GM10847 (cell line): Measurements from ENCODE around the gene ZAR1L.

Experiments
- POLR2A ChIP-seq: IDR thresholded peaks from 2 replicates; pipeline ENCODE4 v1.6.1; 2011; ENCODE audit not compliant: insufficient read length; ENCODE audit errors: extremely low read depth

Gene ZAR1L

DNA sequence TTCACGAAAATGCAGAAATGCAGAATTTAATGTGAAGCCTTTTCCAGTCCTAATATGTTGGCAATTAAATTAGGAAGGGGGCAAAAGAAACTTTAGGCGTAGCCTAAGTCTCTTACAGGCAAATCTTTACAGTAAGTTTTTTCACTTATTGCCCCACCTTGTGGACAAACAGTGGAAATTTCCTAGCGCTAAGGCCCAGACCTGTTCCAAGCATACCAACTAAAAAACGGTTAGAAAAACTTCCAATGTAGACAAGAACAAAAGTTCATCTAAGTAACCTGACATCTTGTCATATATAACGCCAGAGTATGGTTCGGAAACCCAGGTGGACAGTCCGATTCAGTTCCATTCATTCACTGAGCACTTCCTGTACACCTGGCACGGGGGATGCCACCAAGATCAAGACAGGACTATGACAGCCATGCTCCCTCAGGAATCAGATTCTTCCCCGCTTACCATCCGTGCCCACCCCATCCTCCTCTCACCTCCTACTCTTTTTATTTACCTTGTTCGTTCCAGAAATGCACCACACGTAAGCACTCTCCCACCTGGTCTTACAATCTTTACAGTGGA lies 4.9 kb downstream of the ZAR1L start:
- no peak for TF ChIP-seq POLR2A

DNA sequence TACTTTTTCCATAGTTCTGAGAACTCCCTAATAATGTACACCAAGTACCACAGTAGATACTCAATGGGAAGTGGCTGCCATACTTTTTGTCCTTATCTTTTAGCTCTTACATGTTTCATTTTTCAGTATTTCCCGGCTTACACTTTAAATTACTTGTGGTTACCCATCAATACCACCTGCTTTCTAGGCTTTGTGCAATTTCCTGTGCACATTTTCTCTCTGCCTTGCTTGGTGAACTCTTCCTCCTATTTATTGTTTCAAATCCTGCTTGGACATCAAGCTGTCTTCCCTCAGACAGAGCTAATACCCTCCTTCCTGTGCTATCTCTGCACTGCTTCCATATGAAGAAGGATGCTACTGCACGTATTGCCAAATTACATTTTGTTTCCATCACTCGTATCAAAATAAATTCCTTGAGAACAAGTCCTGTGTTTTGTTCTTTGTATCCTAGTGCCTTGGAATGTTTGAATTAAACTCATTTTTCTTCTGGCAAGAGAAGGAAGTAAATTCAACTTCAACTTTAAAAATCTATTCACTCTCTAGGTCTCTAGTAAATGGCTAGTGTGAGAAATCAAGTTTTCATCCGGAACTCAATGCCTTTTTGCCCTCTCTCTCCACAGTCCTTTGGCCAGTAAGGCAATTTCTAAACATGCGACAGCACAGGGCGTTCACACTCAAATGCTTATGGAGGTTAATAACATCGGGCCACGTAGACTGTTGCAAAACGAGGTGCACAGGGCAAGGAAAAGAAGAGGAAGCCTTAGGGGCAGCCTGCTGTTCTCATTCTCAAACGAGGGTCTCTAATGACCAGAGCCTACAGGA lies 5.6 kb downstream of the ZAR1L start:
- no peak for TF ChIP-seq POLR2A

DNA sequence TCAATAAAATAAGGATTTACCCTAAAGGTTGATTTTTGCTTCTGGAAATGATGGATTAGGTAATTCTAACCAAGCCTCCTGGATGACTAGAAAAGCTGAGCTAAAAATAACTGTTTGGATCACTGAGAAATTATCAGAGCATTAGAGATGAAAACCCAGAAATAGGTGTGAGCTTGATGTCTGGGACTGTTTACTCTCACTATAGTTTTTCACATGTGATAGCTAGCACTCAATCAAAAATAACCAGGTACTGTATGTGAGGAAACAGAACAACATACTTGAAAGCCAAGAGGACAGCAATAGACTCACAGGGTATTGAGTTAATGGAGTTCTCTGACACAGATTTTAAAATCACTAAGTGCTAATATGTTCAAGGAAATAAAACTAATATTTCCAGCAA lies 9.5 kb downstream of the ZAR1L start:
- TF ChIP-seq POLR2A, result no peak

DNA sequence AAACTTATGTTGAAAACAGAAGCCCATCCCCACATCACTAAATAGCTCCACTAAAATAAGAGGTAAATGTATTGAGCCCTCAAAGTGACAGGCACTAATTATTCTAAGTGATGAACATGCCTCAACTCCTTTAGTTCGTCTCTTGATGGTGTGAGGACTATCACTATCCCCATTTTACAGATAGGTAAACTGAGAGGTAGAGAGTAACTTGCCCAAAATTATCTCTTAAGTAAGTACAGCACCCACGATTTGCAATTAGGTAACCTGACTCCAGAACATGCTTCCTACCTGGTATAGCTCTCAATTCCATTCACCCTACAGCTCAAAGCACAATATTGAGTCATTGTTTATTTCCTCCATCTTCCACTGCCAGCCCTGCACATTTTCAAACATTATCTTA lies 12.7 kb downstream of the ZAR1L start:
- no peak for TF ChIP-seq POLR2A

DNA sequence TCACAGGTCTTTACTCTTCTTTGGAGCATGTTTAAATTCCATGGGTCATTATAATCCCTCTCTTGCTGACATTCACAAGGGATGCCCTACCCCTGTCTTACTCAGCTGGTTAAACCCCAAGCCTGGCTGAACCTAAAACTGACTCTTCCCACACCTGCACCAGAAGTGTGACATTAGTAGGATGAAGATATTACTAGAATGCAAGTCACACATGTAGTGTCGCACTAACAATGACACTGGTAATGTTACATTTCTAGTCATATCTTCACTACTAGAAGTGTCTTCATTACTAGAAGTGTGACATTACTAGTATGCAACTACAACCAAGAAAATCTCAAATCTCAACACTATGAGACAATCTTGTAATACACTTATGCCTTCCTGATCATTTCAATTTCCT lies 14.2 kb downstream of the ZAR1L start:
- no peak for TF ChIP-seq POLR2A

DNA sequence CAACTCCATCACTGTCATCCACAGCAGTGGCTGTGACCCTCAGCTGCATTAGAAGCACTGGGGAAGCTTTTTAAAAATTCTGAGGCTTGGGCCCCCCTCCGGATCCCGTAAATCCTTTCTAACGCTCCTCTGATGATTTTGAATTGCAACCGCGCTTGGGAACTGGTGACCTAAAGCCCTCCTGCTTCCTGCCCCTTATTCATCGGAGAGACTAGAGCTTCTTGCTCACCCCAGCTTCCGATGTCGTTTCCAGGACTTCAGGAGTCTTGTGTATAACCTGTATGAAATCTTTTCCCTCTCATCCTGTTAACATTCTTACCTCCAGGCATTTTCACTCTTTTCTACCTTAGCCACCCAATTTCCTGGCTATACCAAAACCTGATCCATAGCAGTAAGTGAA lies 14.8 kb downstream of the ZAR1L start:
- no peak for TF ChIP-seq POLR2A

DNA sequence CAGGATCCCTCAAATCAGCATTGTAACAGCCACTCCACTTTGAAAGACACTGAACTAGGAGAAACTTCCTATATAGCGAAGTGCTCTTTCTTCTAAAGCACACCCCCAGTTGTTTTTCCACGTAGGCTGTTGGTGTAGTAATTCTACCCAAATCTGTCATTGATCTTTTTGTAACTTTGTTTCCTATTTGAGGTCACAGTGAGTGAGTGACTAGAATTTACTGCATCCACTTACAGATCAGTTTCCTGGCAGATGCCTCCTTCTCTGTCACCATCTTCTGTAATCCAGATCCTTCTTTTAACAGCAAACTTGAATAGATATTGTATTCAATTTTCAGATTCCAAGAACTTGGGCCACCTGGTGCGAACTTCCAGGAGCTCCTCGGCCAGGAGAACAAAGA lies 15.3 kb downstream of the ZAR1L start:
- TF ChIP-seq POLR2A, result no peak

DNA sequence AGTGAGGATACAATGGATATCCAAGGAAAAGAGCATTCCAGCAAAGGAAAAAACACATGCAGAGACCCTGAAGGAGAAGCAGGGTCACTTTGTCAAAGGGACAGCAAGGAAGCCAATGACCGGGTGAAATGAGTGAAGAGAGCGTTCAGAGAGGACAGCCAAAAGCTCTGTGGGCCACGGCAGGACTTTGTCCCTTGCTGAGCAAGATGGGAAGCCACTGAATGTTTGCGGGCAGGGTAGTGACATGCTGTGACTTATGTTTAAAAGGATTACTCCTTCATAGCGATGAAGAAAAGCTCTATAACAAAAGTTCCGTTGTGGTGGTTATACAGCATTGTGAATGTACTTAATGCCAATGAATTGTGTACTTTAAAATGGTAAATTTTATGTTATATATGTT lies 16.5 kb downstream of the ZAR1L start:
- no peak for TF ChIP-seq POLR2A

DNA sequence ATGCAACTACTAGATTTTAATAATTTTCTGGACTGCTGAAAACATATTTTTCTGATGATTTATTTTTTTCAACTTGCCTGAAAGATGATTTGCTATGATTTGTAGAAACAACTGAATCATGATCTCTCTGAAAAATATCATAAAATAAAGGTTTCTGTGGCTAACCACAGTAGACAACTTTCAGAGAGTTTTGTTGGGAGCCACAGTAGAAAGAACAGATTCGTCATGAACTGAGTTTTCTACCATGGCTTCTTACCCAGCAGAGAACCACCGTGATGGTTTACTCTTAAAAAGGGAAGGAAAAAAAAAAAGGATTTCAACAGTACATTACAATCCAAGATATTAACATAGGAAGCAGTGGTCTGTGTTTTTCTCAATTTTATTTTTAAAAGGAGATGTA lies 18.0 kb downstream of the ZAR1L start:
- no peak for TF ChIP-seq POLR2A

DNA sequence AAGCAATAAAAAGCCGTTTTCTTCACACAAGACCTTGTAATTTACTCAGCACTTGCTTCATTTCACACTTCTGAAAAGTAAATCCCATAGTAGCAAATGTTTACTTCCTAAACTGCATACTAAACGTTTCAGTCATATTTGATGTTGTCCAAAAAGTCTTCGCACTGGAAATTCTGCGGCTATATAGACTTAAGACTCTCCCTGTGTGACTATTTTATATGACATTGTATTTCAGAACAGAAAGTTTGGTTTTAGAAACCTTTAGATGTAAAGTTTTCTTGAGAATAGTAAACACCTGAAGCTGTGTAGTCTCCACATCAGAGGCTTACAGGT lies 29.6 kb downstream of the ZAR1L start:
- TF ChIP-seq POLR2A, result no peak

DNA sequence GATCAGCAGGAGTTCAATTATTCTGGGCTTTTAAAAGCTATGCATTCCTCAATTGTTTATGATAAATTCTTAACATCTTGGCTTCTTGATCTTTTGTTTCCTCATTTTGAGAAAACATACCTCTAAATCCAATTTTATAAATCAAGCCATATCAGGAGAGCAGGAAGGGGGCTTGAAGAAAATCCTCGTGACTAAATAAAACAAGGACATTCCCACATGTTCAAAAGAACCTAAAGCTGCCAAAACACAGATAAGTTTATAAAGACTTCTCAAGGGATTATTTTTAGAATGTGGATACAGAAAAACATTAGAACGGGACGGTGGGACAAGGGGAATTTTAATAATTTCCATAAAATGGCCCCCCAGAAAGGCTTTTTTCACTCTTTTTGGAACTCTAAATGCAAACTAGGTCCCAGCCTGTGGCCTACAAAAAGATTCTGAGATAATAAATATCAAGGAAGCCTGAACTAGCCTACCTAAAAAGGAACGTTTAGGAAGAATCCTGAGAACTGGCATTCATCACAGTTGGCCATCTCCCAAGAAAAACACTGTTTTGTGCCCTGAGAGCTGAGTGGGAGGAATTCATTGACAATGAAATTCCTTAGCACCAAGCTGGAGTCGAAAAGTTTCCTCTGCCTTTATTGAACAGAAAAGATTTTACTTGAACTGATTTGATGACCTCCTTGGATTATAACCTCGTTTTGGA lies 30.1 kb downstream of the ZAR1L start:
- no peak for TF ChIP-seq POLR2A

DNA sequence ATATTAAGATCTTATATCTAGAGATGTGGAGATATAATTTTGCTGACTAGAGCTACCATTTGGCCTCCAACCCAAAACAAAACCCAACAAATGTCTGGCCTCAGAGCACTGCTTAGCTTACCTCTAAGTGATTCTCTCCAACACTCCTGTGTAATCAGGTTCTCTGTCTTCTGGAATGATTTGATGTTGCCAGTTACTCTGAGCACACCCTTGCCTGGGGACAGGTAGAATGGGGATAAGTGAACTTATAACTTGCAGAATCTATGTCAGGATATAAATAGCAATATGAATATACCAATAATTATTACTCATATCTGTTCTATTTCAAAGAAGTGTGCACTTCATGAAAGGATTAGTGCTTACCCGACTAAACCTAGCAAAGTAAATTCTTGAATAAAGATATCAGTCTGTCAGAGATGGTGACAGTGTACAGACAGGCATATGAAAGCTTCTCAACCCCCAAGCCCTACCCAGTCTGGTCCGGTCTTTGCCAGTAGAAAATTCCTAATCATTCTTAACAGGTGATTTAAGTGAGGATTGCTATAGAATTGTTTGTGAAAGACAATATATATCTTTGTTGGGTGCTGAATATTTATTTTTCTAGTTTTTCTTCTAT lies 33.0 kb downstream of the ZAR1L start:
- TF ChIP-seq POLR2A, result no peak

DNA sequence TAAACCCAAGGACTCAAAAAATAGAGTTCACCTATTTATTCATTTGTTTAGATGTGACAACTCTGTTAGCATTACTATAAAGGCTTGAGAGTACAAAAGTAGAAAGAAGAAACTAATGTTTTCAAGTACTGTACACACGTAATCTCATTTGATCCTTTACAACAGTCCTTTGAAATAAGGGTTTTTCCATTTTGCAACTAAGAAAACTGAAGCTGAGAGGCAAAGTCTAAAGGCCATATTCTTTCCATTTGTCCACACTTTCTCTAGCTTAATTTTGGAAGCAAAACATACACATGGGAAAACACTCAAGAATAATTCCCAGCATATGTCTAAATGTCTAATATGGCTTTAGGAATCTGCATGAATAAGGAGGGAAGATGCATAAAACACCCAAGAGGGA lies 34.1 kb downstream of the ZAR1L start:
- TF ChIP-seq POLR2A, result no peak

DNA sequence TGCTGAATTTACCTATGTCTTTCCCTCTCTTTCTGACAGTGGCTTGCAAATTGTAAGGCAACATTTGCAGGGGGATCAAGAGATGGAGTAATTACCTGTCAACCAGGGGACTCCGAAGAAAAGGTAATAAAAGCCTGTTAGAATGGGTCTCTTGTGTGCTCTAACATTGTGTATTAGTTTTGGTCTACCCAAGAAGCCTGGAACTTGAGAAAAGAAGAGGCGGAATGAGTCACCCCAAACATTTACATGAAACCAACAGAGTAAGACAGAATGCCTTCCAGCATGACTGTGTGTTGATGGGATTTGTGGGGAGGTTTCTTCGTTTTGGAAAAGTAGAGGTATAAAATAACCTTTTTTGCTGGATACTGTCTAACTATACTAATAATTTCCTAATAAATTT lies 36.7 kb downstream of the ZAR1L start:
- no peak for TF ChIP-seq POLR2A

DNA sequence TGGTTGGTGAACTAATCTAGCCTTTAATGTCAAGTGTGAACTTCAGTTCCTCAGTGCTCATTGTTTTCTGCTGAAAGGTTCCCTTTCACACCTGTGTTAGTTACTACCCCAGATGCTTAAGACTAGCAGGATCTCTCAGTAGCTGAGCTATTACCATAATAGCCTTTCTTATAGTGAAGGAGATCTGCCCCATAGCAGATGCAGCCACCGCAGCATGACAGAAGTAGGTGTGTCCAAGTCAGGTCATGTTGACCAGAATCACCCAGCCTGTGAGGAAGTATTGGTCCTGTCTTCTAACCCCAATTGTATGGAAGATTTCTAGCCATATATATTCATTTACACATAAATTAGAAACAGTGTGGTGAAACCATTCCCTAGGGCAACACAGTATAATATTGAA lies 37.3 kb downstream of the ZAR1L start:
- TF ChIP-seq POLR2A, result no peak
